ENCODE data around the gene PRKCQ.

GRCh38 chr10:6520138-6520537, 59.9 kb downstream of the PRKCQ start:
- TF ChIP-seq POLR2A (IDR thresholded peaks at IDR 0.05; ENCODE audit: low read length) (no peak), GATA1 (IDR thresholded peaks at IDR 0.05; ENCODE audit: low read depth, low read length) (no peak)

Data from erythroblast (primary cell).